Measurements from ENCODE around the gene MSL3B.

Gene MSL3B

GRCh38 chr2:233853353-233853752, 14.8 kb downstream of the MSL3B start:
- DNase-seq = no peak
- ATAC-seq = no peak

- DNase-seq (no peak), ATAC-seq (no peak)
Measured at GRCh38 chr2:233852056-233852455, 16.1 kb downstream of the MSL3B start.

- DNase-seq = no peak
- no peak for ATAC-seq
Measured at GRCh38 chr2:233851169-233851568, 17.0 kb downstream of the MSL3B start.

GRCh38 chr2:233850745-233851144, 17.4 kb downstream of the MSL3B start:
- no peak for DNase-seq
- no peak for ATAC-seq

GRCh38 chr2:233849607-233850271, 18.4 kb downstream of the MSL3B start:
- no peak for ATAC-seq
- DNase-seq = no peak

- DNase-seq (no peak), ATAC-seq (no peak)
Measured at GRCh38 chr2:233848276-233848675, 19.9 kb downstream of the MSL3B start.

DNA sequence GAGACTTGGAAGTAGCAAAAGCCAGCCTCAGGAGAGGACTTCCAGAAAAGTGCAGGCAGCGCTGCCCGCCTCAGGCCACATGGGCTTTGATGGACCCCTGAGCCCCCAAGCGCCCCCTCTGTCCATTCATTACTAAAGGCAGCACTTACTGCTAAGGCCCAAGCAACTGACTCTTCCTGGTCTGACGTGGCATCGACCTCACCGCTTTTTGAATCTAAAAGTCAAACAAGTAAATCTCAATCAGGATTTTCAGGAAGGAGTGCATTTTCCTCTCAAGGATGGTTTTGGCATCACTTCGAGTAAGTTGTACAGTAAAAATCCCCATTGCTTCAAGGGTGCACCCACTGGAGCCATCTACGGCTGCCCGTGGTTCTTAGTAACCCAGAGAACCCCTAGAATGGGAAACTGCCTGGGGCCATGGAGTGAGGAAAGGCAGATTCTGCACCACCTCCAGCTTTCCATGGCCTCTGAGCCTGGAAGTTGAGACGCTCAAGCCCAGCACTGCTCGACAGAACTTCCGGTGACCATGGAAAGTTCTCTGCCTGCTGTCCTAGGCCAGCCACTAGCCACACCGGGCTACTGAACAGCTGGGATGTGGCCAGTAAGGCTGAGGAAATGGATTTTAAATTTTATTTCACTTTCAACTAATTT, 20.8 kb downstream of the MSL3B start:
- no peak for DNase-seq
- ATAC-seq = no peak

- DNase-seq (no peak), ATAC-seq (no peak)
Measured at GRCh38 chr2:233846387-233847247, 21.6 kb downstream of the MSL3B start.

GRCh38 chr2:233845301-233846060, 22.7 kb downstream of the MSL3B start:
- DNase-seq (no peak), ATAC-seq (no peak)

- no peak for DNase-seq
- no peak for ATAC-seq
Measured at GRCh38 chr2:233844836-233845235, 23.4 kb downstream of the MSL3B start.

- DNase-seq (no peak), ATAC-seq (no peak)
Measured at GRCh38 chr2:233844064-233844807, 23.9 kb downstream of the MSL3B start.

DNA sequence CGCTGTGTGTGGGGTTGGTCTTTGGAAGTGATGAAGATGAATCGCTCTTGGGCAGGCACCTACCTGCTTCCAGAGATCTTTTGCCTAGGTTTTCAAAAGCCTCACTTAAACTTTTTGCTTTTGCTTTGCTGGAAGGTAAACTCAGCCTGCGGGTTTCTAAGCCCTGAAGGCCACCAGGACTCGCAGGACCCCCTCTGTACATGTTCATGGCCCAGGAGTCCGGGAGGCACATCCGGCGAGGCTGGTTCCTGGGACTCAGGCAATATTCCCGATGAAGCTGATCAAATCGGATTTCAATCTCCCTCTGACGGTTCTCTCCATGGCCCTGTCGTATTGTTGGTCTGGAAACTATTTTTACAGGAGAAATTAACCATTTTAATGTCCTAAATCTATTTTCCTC, 27.0 kb downstream of the MSL3B start:
- DNase-seq = no peak
- ATAC-seq = no peak

GRCh38 chr2:233840520-233840919, 27.7 kb downstream of the MSL3B start:
- ATAC-seq (no peak), DNase-seq (no peak)

GRCh38 chr2:233839447-233839820, 28.8 kb downstream of the MSL3B start:
- DNase-seq (no peak), ATAC-seq (no peak)

DNA sequence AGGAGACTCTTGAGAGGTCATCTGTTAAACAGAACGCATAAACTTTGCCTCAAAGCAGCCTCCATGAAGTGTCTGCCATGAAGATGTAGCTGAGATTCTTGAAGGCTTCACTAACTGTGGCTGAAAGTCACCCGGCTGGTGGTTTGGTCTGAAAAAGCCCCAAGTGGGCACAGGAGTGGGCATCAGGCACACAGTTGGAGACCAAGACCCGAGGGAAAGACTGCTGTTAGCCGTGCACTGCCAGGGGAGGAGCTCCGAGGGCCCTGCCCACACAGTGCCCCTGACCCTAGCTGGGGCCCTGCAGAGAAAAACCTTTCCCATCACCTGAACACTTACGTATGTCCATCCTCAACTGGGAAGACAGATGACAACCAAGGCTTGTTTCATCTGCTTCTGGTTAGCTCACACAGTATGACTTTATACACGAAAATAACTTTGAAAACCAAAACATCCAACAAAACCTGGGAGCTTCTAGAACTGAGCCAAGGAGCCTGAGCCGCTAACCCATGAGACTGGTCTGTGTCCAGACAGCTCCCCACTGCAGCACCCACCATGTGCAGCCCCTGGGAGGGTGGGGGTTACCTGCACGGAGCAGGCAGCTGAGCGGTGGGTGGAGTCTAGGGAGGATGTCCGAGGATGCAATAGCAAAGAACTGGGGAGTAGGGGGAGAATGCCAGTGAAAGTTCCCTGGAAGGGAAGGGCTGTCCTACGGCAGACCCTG, 29.3 kb downstream of the MSL3B start:
- ATAC-seq (peak; percentile 26), DNase-seq (no peak)

GRCh38 chr2:233838251-233838650, 29.9 kb downstream of the MSL3B start:
- DNase-seq = no peak
- ATAC-seq = no peak

GRCh38 chr2:233837694-233838229, 30.4 kb downstream of the MSL3B start:
- no peak for ATAC-seq

DNA sequence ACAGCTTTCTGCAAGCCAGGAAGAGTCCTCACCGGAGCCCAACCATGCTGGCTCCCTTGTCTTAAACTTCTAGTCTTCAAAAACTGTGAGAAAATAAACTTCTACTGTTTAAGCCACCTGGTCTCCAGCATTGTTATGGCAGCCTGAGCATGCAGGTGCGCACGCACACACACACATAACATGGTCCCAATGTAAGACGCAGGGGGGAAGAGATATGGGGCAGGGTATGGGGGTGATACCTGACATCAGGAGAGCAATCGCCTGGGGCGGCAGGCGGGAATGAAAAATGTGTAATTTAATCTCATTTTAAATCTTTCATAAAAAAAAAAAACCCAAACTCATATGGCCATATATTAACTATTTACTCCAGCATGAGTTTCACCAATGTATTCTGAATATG, 31.8 kb downstream of the MSL3B start:
- DNase-seq (no peak), ATAC-seq (no peak)

More at GRCh38 chr2:233837694-233838229, 30.4 kb downstream of the MSL3B start:
- DNase-seq = no peak

DNA sequence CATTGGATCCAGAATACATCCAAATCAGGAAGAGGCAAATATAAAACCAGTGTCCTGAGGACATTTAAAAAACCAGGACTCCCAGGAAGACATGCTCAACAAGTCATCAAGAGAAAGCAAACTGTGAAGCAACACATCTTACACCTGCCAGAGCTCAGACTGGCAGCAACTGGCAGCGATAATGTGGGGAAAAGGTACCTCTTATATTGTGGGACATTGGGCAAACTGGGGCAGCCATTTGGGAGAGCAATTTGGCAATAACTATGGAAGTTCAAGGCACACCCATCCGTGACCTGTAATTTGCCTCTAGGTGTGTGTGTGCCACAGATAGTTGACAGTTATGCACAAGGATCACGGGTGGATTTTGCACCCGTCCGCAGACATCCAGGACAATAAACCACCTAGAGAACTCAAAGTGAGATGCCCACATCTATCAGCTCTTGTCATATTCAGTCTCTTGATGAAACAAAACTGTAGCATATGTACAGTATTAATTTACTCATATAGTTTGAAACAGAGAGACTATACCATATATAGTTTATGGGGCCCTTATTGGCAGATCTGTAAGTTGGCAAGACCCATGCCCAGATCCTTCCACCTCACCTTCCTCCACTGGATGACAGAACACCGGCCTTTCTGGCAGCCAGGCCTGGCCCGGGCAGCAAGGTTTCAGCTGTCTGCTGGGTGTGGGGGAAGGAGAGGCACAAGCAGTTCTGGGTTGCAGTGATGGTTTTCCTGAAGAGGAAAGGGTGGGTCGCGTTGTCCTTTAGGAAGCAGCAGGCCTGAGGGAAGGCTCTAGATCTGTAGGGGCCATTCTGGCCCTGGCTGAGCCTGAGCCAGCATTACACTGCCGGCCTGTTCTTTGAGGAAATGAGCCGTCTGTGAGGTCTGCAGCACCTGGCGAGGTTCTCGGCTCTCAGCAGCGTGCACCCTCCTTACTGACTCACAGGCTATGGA, 32.7 kb downstream of the MSL3B start:
- ATAC-seq = no peak
- no peak for DNase-seq

- no peak for DNase-seq
- ATAC-seq = no peak
Measured at GRCh38 chr2:233833345-233833744, 34.8 kb downstream of the MSL3B start.
